ENCODE results near the gene BMPR1B. TPM values are rescaled to one million over a fixed set of nuclear protein-coding genes. Genes with fewer than 3 reads are reported as not detected.

The BMPR1B gene
- total and polyA plus RNA-seq, 2 donors (not counting 1 experiment from before 2014, with no cell fraction given), result not detected

DNA sequence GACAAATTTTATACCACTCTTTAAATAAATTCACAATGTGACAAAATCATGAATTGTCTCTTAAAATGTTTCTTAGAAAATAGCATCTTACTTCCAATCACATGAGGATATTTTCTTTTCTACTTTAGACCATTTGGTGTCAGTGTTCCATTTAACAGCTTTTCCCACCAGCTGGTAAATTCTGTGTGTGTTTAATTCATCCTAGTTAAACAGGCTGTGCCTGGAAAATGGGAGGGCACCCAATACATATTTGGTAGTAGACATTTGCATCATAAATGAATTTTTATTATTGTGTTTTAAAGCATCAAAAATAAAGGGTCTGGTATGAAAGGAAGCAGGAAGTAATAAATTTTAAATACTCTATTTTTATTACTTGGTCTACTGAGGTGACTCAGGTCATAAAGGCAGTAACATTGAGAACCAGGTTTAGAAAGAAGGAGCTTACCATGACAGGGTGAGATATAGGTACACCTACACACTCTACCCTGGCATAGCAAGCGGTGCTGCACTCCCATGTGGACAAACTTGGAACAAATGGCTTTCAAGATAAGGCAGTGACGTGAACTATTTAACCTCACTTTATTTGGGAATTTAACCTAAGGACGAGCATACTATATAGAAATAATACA, 344.5 kb downstream of the BMPR1B start:
- CTCF ChIA-PET, result no interaction called here
- no peaks in the 10 kb centered on the region for H4K20me1 ChIP-seq (ENCODE audit: control insufficient read depth, insufficient read depth, low read length, poor library complexity, severe bottlenecking)
- H2AFZ ChIP-seq (ENCODE audit: insufficient read depth, low read depth, low read length, poor library complexity, severe bottlenecking), result no peak overlapping the region
- intact Hi-C loops (cut with micrococcal nuclease), result no loop called here
- POLR2A ChIA-PET, result no interaction called here
- H3K36me3 ChIP-seq (replicated peaks in 1 of 2; ENCODE audit: control extremely low read depth in 1 of 2, control insufficient read depth in 1 of 2, extremely low read depth in 1 of 2, insufficient read depth in 2 of 2, low read length in 1 of 2), result no peaks in the 10 kb centered on the region
- no CpG with 5 or more reads among the region's 3 CpGs for WGBS (ENCODE audit: insufficient coverage)
- H3K79me2 ChIP-seq (ENCODE audit: control insufficient read depth, insufficient read depth, low read length), result no peaks in the 10 kb centered on the region
- no peaks in the 10 kb centered on the region for H3K4me1 ChIP-seq (ENCODE audit: control insufficient read depth in 2 of 2, insufficient read depth in 2 of 2, low read length in 2 of 2)
- H3K9me3 ChIP-seq (ENCODE audit: control extremely low read depth in 1 of 3, control insufficient read depth in 2 of 3, insufficient read depth in 1 of 3, low read length in 2 of 3), result no peaks in the 10 kb centered on the region
- no peaks in the 10 kb centered on the region for H3K27me3 ChIP-seq (replicated peaks in 1 of 4; ENCODE audit: control extremely low read depth in 1 of 4, control insufficient read depth in 3 of 4, insufficient read depth in 4 of 4, low read length in 3 of 4)
- H3K27ac ChIP-seq (ENCODE audit: low read length in 2 of 2), result no peak overlapping the region
- ATAC-seq (ENCODE audit: low read depth) (no peak), DNase-seq (no peak)
- Mint-ChIP-seq H3K4me1 (no peaks in the 10 kb centered on the region), H3K27me3 (no peaks in the 10 kb centered on the region), H3K4me3 (no peak overlapping the region), H3K27ac (no peak overlapping the region), H3K9me3 (ENCODE audit: insufficient read depth) (no peaks in the 10 kb centered on the region)
- no peak overlapping the region for H3K4me3 ChIP-seq (ENCODE audit: control extremely low read depth in 1 of 5, extremely low read depth in 1 of 5, insufficient read depth in 1 of 5, low read depth in 2 of 5, low read length in 4 of 5)
- no peak overlapping the region for H3K4me2 ChIP-seq (replicated peaks; ENCODE audit: low read depth, low read length, poor library complexity, severe bottlenecking)
- no peak overlapping the region for H3K9ac ChIP-seq (ENCODE audit: low read length)
- no peak for TF ChIP-seq EZH2 (IDR thresholded peaks at IDR 0.05; ENCODE audit: borderline replicate concordance, insufficient read depth, low read depth, low read length, poor library complexity, severe bottlenecking)
- TF ChIP-seq, protein P1, sequence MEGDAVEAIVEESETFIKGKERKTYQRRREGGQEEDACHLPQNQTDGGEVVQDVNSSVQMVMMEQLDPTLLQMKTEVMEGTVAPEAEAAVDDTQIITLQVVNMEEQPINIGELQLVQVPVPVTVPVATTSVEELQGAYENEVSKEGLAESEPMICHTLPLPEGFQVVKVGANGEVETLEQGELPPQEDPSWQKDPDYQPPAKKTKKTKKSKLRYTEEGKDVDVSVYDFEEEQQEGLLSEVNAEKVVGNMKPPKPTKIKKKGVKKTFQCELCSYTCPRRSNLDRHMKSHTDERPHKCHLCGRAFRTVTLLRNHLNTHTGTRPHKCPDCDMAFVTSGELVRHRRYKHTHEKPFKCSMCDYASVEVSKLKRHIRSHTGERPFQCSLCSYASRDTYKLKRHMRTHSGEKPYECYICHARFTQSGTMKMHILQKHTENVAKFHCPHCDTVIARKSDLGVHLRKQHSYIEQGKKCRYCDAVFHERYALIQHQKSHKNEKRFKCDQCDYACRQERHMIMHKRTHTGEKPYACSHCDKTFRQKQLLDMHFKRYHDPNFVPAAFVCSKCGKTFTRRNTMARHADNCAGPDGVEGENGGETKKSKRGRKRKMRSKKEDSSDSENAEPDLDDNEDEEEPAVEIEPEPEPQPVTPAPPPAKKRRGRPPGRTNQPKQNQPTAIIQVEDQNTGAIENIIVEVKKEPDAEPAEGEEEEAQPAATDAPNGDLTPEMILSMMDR (IDR thresholded peaks at IDR 0.05), result no peak

DNA sequence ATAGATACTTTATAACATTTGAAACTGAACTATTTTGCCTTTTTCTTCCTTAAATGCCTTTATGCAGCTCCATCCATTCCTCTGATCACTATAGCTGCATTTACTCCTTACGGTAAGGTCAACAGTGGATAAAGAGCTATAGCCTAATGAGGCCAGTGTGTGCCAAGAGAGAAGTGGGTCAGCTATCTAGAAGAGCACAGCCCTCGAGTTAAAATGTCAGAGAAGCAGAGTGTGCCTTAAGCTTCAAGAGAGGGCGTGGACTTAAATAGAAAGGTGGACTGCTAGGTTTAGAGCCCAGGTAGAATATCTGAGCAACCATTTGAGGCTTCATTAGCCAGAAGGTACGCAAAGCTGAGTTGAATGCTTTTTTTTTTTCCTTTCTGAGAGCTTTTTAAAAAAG, 347.4 kb downstream of the BMPR1B start:
- H3K9ac ChIP-seq (ENCODE audit: low read length), result no peak overlapping the region
- Mint-ChIP-seq H3K9me3 (ENCODE audit: insufficient read depth) (no peaks in the 10 kb centered on the region), H3K4me3 (no peak overlapping the region), H3K27ac (no peak overlapping the region), H3K27me3 (no peaks in the 10 kb centered on the region), H3K4me1 (no peaks in the 10 kb centered on the region)
- no peak overlapping the region for H2AFZ ChIP-seq (ENCODE audit: insufficient read depth, low read depth, low read length, poor library complexity, severe bottlenecking)
- no peaks in the 10 kb centered on the region for H3K36me3 ChIP-seq (replicated peaks in 1 of 2; ENCODE audit: control extremely low read depth in 1 of 2, control insufficient read depth in 1 of 2, extremely low read depth in 1 of 2, insufficient read depth in 2 of 2, low read length in 1 of 2)
- H4K20me1 ChIP-seq (ENCODE audit: control insufficient read depth, insufficient read depth, low read length, poor library complexity, severe bottlenecking), result no peaks in the 10 kb centered on the region
- DNase-seq (no peak), ATAC-seq (ENCODE audit: low read depth) (no peak)
- no peak overlapping the region for H3K4me3 ChIP-seq (ENCODE audit: control extremely low read depth in 1 of 5, extremely low read depth in 1 of 5, insufficient read depth in 1 of 5, low read depth in 2 of 5, low read length in 4 of 5)
- WGBS (ENCODE audit: insufficient coverage), result 76% methylated on average over 3 of the region's 4 CpGs
- no peak overlapping the region for H3K27ac ChIP-seq (ENCODE audit: low read length in 2 of 2)
- no peak overlapping the region for H3K4me2 ChIP-seq (replicated peaks; ENCODE audit: low read depth, low read length, poor library complexity, severe bottlenecking)
- H3K9me3 ChIP-seq (ENCODE audit: control extremely low read depth in 1 of 3, control insufficient read depth in 2 of 3, insufficient read depth in 1 of 3, low read length in 2 of 3), result no peaks in the 10 kb centered on the region
- H3K27me3 ChIP-seq (replicated peaks in 1 of 4; ENCODE audit: control extremely low read depth in 1 of 4, control insufficient read depth in 3 of 4, insufficient read depth in 4 of 4, low read length in 3 of 4), result no peaks in the 10 kb centered on the region
- ChIA-PET POLR2A (no interaction called here), CTCF (no interaction called here)
- H3K79me2 ChIP-seq (ENCODE audit: control insufficient read depth, insufficient read depth, low read length), result no peaks in the 10 kb centered on the region
- TF ChIP-seq, protein P1 (IDR thresholded peaks at IDR 0.05), result no peak
- TF ChIP-seq EZH2 (IDR thresholded peaks at IDR 0.05; ENCODE audit: borderline replicate concordance, insufficient read depth, low read depth, low read length, poor library complexity, severe bottlenecking), result no peak
- no peaks in the 10 kb centered on the region for H3K4me1 ChIP-seq (ENCODE audit: control insufficient read depth in 2 of 2, insufficient read depth in 2 of 2, low read length in 2 of 2)
- intact Hi-C loops (cut with micrococcal nuclease), result no loop called here
